NT2/D1 (cell line): Measurements from ENCODE around the gene ACVR1B.

Experiments
- SUZ12 ChIP-seq: IDR thresholded peaks from 2 replicates; pipeline ENCODE4 v1.6.1; 2011; ENCODE audit not compliant: insufficient read length, insufficient read depth; ENCODE audit errors: extremely low read depth
- YY1 ChIP-seq: IDR thresholded peaks from 2 replicates; pipeline ENCODE4 v1.6.1; 2011; ENCODE audit not compliant: insufficient read length, insufficient read depth
- ZNF274 ChIP-seq: IDR thresholded peaks from 2 replicates; pipeline ENCODE4 v1.6.1; 2011; ENCODE audit warnings: mild to moderate bottlenecking, low read depth, low read length

DNA sequence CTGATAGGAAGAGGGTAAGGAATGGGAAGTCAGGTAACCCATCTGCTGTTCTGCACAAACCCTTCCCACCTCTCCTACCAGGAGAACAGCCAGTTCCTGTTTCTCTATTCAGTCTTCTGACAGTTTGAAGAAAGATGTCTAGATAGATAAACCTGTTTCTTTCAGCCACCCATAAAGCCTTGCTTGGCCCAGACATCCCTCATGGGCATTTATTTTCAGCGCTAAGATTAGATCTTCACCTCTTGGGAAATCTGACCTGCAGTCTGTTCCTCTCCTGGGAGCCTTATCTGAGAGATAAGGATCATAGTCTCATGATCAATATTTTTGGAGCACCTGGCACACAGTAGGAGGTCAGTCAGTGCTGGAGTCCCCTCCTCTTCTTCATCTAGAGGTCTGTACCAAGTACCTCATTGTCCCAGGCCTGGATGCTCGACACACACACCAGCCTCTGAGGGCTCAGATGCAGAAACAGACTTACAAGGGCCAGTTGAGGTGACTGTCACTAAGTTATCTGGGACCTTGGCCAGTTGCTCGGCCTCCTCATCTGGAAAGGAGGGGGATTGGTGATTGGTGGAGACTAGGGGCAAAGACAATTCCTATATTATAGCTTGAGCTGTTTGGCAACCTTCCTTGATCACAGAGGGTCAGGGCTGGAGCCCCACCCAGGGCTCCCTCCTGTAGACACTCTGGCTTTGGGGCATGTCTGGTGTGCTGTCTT, 26.0 kb upstream of the ACVR1B start:
- TF ChIP-seq YY1: no peak
- TF ChIP-seq ZNF274: no peak
- no peak for TF ChIP-seq SUZ12
